ENCODE results near the gene SFT2D2. TPM values are rescaled to one million over a fixed set of nuclear protein-coding genes. Genes with fewer than 3 reads are reported as not detected.

SFT2D2 gene
- total and polyA plus RNA-seq, 4 donors: 5.9 to 70.3 (median 33.0) TPM

DNA sequence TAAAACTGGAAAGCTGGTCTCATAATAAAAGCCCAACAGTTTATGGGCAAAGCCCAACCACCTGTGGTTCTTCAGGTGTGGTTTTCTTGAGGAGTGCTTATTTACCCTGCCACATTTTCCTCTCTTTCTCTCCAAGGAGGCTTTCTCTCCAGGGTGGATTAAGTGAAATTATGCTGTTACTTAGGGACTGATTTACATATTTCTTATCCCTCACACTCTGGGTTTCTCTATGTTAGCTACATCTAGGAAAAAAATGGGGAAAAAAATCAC lies 59.7 kb downstream of the SFT2D2 start:
- Histone ChIP-seq H3K27me3 (ENCODE audit: control insufficient read depth in 3 of 3, insufficient read depth in 3 of 3, low read length in 2 of 3) (no peaks in the 10 kb centered on the region), H3K36me3 (ENCODE audit: control insufficient read depth in 4 of 4, insufficient read depth in 4 of 4, low read length in 4 of 4) (no peaks in the 10 kb centered on the region), H3K4me3 (no peak overlapping the region), H3K9me3 (ENCODE audit: control insufficient read depth in 4 of 4, insufficient read depth in 3 of 4, low read length in 3 of 4) (no peaks in the 10 kb centered on the region), H3K27ac (ENCODE audit: low read depth in 1 of 2, low read length in 1 of 2) (no peak overlapping the region), H3K4me1 (ENCODE audit: control insufficient read depth in 5 of 5, insufficient read depth in 5 of 5, low read length in 5 of 5) (peaks cover 0 to 21% (median 0%) of the 10 kb centered on the region in 5 donors), H3K9ac (ENCODE audit: insufficient read depth in 1 of 2, low read length in 2 of 2) (no peak overlapping the region)
- TF ChIP-seq, protein P1, sequence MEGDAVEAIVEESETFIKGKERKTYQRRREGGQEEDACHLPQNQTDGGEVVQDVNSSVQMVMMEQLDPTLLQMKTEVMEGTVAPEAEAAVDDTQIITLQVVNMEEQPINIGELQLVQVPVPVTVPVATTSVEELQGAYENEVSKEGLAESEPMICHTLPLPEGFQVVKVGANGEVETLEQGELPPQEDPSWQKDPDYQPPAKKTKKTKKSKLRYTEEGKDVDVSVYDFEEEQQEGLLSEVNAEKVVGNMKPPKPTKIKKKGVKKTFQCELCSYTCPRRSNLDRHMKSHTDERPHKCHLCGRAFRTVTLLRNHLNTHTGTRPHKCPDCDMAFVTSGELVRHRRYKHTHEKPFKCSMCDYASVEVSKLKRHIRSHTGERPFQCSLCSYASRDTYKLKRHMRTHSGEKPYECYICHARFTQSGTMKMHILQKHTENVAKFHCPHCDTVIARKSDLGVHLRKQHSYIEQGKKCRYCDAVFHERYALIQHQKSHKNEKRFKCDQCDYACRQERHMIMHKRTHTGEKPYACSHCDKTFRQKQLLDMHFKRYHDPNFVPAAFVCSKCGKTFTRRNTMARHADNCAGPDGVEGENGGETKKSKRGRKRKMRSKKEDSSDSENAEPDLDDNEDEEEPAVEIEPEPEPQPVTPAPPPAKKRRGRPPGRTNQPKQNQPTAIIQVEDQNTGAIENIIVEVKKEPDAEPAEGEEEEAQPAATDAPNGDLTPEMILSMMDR (IDR thresholded peaks at IDR 0.05; ENCODE audit: control extremely low read depth, extremely low read depth): no peak
- peak in 1 of 3 donors; percentile 58 for DNase-seq
- no peak for ATAC-seq (ENCODE audit: insufficient read depth, low FRiP score)

DNA sequence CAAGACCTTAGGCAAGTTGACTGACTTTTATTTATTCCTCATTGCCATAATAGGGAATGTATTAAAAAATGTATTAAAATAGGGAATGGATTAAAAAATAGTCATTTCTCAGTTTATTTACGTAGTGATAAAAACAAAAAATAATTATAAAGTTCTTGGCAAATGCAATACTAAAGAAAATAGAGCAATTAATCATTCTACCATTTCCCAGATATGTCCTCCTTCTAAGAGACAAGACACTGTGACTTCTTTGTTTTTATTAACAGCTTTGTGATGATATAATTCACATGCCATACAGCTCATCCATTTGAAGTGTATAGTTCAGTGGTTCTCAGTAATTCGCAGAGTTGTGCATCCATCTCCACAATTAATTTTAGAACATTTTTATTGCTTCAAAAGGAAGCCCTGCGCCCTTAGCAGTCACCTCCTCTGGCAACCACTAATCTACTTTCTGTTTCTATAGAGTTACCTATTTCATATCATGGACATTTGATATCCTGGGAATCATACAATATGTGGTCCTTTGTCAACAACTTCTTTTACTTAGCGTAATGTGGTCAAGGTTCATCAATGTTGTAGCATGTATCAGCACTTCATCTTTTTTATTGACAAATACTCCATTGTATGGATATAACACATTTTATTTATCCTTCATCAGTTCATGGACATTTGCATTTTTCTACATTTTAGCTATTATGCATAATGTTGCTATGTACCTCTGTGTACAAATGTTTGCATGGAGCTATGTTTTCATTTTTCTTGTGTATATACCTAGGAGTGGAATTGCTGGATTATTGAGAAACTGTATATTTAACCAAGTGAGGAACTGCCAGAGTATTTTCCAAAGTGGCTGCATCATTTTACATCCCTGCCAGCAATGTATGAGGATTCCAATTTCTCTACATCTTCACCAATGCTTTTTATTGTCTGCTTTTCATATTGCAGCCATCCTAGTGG lies 60.4 kb downstream of the SFT2D2 start:
- DNase-seq: no peak
- Histone ChIP-seq H3K9me3 (ENCODE audit: control insufficient read depth in 4 of 4, insufficient read depth in 3 of 4, low read length in 3 of 4) (no peaks in the 10 kb centered on the region), H3K36me3 (ENCODE audit: control insufficient read depth in 4 of 4, insufficient read depth in 4 of 4, low read length in 4 of 4) (no peaks in the 10 kb centered on the region), H3K4me3 (no peak overlapping the region), H3K9ac (ENCODE audit: insufficient read depth in 1 of 2, low read length in 2 of 2) (no peak overlapping the region), H3K27ac (ENCODE audit: low read depth in 1 of 2, low read length in 1 of 2) (no peak overlapping the region), H3K4me1 (ENCODE audit: control insufficient read depth in 5 of 5, insufficient read depth in 5 of 5, low read length in 5 of 5) (peaks cover 0 to 14% (median 0%) of the 10 kb centered on the region in 5 donors), H3K27me3 (ENCODE audit: control insufficient read depth in 3 of 3, insufficient read depth in 3 of 3, low read length in 2 of 3) (no peaks in the 10 kb centered on the region)
- TF ChIP-seq, protein P1 (IDR thresholded peaks at IDR 0.05; ENCODE audit: control extremely low read depth, extremely low read depth): no peak
- no peak for ATAC-seq (ENCODE audit: insufficient read depth, low FRiP score)
- 86 to 99% methylated on average over 4 of the region's 4 CpGs for WGBS, 2 donors

DNA sequence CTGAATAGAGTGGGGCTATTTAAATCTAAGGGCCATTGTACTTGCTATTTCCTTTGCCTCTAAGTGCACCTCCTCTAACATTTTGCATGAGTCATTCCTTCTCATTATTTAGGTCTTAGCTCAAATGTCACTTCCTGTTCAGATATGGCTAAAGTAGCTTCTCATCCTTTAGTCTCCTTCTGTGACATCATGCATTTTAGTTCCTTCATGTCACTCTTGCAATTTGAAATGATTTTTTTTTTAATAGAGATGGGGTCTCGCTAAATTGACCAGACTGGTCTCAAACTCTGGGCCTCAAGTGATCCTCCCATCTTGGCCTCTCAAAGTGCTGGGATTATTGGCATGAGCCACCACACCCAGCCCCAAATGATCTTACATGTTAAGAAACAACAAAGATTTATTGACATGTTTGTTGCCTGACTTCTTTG lies 61.4 kb downstream of the SFT2D2 start:
- DNase-seq: no peak
- peaks cover 0 to 8% (median 0%) of the 10 kb centered on the region in 5 donors for H3K4me1 ChIP-seq (ENCODE audit: control insufficient read depth in 5 of 5, insufficient read depth in 5 of 5, low read length in 5 of 5)

More for the DNA sequence above, 61.4 kb downstream of the SFT2D2 start:
- Histone ChIP-seq H3K27ac (ENCODE audit: low read depth in 1 of 2, low read length in 1 of 2) (no peak overlapping the region), H3K9ac (ENCODE audit: insufficient read depth in 1 of 2, low read length in 2 of 2) (no peak overlapping the region), H3K36me3 (ENCODE audit: control insufficient read depth in 4 of 4, insufficient read depth in 4 of 4, low read length in 4 of 4) (no peaks in the 10 kb centered on the region), H3K9me3 (ENCODE audit: control insufficient read depth in 4 of 4, insufficient read depth in 3 of 4, low read length in 3 of 4) (no peaks in the 10 kb centered on the region), H3K4me3 (no peak overlapping the region), H3K27me3 (ENCODE audit: control insufficient read depth in 3 of 3, insufficient read depth in 3 of 3, low read length in 2 of 3) (no peaks in the 10 kb centered on the region)
- ATAC-seq (ENCODE audit: insufficient read depth, low FRiP score): no peak
- WGBS, 2 donors: 98 to 100% methylated on average over 1 of the region's 1 CpG
- TF ChIP-seq, protein P1 (IDR thresholded peaks at IDR 0.05; ENCODE audit: control extremely low read depth, extremely low read depth): no peak
